HepG2 (cell line): ENCODE results near the gene ATP5PB. TPM values are rescaled to one million over a fixed set of nuclear protein-coding genes. Genes with fewer than 3 reads are reported as not detected.

Experiments
- ATAC-seq: fragments of 200-7000 bp; cut with Tn5 transposase; 3 replicates; pipeline ENCODE4 v1.9.1; 2020; ENCODE audit warnings: mild to moderate bottlenecking, moderate library complexity
- BruUV-seq: library from RNA; stranded (reverse); fragments of 400-500 nt; replicated peaks from 2 replicates; lab custom pipeline; 2021; lab: Mats Ljungman, UMichigan
- CTCF ChIA-PET: fragments of 300-600 bp; formaldehyde crosslinking; extraction: SDS; loops from one replicate; lab custom pipeline; 2021; ENCODE audit warnings: low total read pairs, inconsistent platforms, low intra/inter-chr PET ratio; lab: Yijun Ruan, JAX
- POLR2A ChIA-PET: fragments of 350-600 bp; sonication (Branson Sonifier 250); formaldehyde crosslinking; loops from one replicate; lab custom pipeline; 2020; ENCODE audit warnings: antibody characterized with exemption, inconsistent platforms; lab: Yijun Ruan, JAX
- DNase-seq: peaks from one replicate; pipeline ENCODE4 v3.0.0-alpha.2; 2015; ENCODE audit warnings: low spot score
- FAIRE-seq: peaks from 3 replicates; lab custom pipeline; 2011; peaks lifted over from hg19 to GRCh38; lab: Jason Lieb, UNC
- H2AFZ ChIP-seq: one replicate; pipeline ENCODE4 v1.6.1; 2011; ENCODE audit warnings: low read length, inconsistent platforms
- H3K27ac ChIP-seq: fragments of 300-600 bp; 3 replicates; pipeline ENCODE4 v1.8.0; 2011; ENCODE audit warnings: mixed run types, mild to moderate bottlenecking, mixed read lengths, low read length, inconsistent platforms; ENCODE audit not compliant: insufficient read depth; ENCODE audit errors: extremely low read length
- H3K27me3 ChIP-seq, 2 experiments: fragments of 200-600 bp in 1 of 2; 2 replicates in 1 of 2; 3 replicates in 1 of 2; pipeline versions ENCODE4 v1.6.0 to v1.8.0; 2011; ENCODE audit warnings: low read length in 2 of 2, mild to moderate bottlenecking in 2 of 2, moderate library complexity in 2 of 2, inconsistent platforms in 1 of 2; ENCODE audit not compliant: insufficient read depth in 2 of 2, control insufficient read depth in 1 of 2
- H3K36me3 ChIP-seq, 2 experiments: fragments of 200-600 bp in 1 of 2; replicated peaks in 1 of 2; 2 replicates in 1 of 2; 3 replicates in 1 of 2; pipeline versions ENCODE4 v1.5.1 to v1.8.0; 2011; ENCODE audit warnings: low read length in 2 of 2, inconsistent platforms in 1 of 2; ENCODE audit not compliant: insufficient read depth in 2 of 2, control insufficient read depth in 1 of 2
- H3K4me1 ChIP-seq: 2 replicates; pipeline ENCODE4 v1.5.1; 2012; ENCODE audit warnings: low read length, inconsistent platforms; ENCODE audit not compliant: insufficient read depth
- H3K4me2 ChIP-seq: 2 replicates; pipeline ENCODE4 v1.6.0; 2011; ENCODE audit warnings: low read depth, low read length, inconsistent platforms
- H3K4me3 ChIP-seq, 3 experiments: fragments of 200-600 bp in 1 of 3; sonication (generic), shearing (Covaris generic) in 1 of 3; replicated peaks in 1 of 3; 2 replicates each; pipeline ENCODE4 v1.5.1; 2011 to 2016; ENCODE audit warnings: low read length in 3 of 3, inconsistent platforms in 2 of 3, low read depth in 2 of 3, mild to moderate bottlenecking in 2 of 3, control low read depth in 1 of 3, mixed read lengths in 1 of 3; ENCODE audit not compliant: insufficient read depth in 1 of 3
- H3K79me2 ChIP-seq: one replicate; pipeline ENCODE4 v1.6.1; 2011; ENCODE audit warnings: low read length, inconsistent platforms; ENCODE audit not compliant: insufficient read depth
- H3K9ac ChIP-seq: 2 replicates; pipeline ENCODE4 v1.6.0; 2011; ENCODE audit warnings: mild to moderate bottlenecking, low read depth, low read length, inconsistent platforms; ENCODE audit not compliant: insufficient read depth
- H3K9me3 ChIP-seq: 2 replicates; pipeline ENCODE4 v1.5.1; 2012; ENCODE audit warnings: mild to moderate bottlenecking, low read length
- H4K20me1 ChIP-seq: 2 replicates; pipeline ENCODE4 v1.6.0; 2011; ENCODE audit warnings: inconsistent platforms, mild to moderate bottlenecking, low read length, moderate library complexity; ENCODE audit not compliant: insufficient read depth
- ATF2 ChIP-seq: sonication (generic); formaldehyde crosslinking; IDR thresholded peaks from 2 replicates; pipeline ENCODE4 v1.4.0; 2020; ENCODE audit warnings: missing genetic modification reagents
- CREB3 ChIP-seq: sonication (generic); formaldehyde crosslinking; IDR thresholded peaks from 2 replicates; pipeline ENCODE4 v1.5.0; 2020; ENCODE audit warnings: missing genetic modification reagents
- CTCF ChIP-seq: sonication (generic); formaldehyde crosslinking; IDR thresholded peaks from 2 replicates; pipeline ENCODE4 v1.5.0; 2020; ENCODE audit warnings: mild to moderate bottlenecking, missing genetic modification reagents, moderate library complexity
- ELF1 ChIP-seq: sonication (generic); formaldehyde crosslinking; IDR thresholded peaks from 2 replicates; pipeline ENCODE4 v1.4.0; 2020; ENCODE audit warnings: missing genetic modification reagents
- ETV6 ChIP-seq: sonication (generic); formaldehyde crosslinking; conservative IDR thresholded peaks from 2 replicates; pipeline ENCODE4 v1.4.0; 2020; ENCODE audit warnings: missing genetic modification reagents
- MXD3 ChIP-seq: IDR thresholded peaks from 2 replicates; pipeline ENCODE4 v1.6.1; 2016; ENCODE audit warnings: mild to moderate bottlenecking, missing biosample characterization, missing genetic modification reagents
- RARA ChIP-seq: IDR thresholded peaks from 2 replicates; pipeline ENCODE4 v1.6.1; 2016; ENCODE audit warnings: missing genetic modification reagents, missing compliant biosample characterization
- RFX5 ChIP-seq: IDR thresholded peaks from 2 replicates; pipeline ENCODE4 v1.6.1; 2011; ENCODE audit warnings: low read depth, low read length, improper control_type of control experiment
- ZBTB43 ChIP-seq: sonication (generic); formaldehyde crosslinking; conservative IDR thresholded peaks from 2 replicates; pipeline ENCODE4 v1.4.0; 2020; ENCODE audit warnings: missing genetic modification reagents
- ZNF646 ChIP-seq: sonication (generic); formaldehyde crosslinking; IDR thresholded peaks from 2 replicates; pipeline ENCODE4 v1.9.0; 2021; ENCODE audit warnings: mild to moderate bottlenecking, missing genetic modification reagents
- ZNF709 ChIP-seq: sonication (generic); formaldehyde crosslinking; IDR thresholded peaks from 2 replicates; pipeline ENCODE4 v1.5.0; 2020; ENCODE audit warnings: mild to moderate bottlenecking, missing genetic modification reagents
- WGBS: methylation state at CpG from one replicate; pipeline ENCODE4 v1.1.6; 2017; ENCODE audit warnings: low lambda C conversion rate; 5-methylcytosine and 5-hydroxymethylcytosine counted together
- in situ Hi-C: cut with HindIII; loops from 2 replicates; pipeline ENCODE4 v1.10.0; 2017; ENCODE audit warnings: low pct_unique_long_range_greater_than_20kb; ENCODE audit not compliant: extremely low pct_ligation_motif_present
- intact Hi-C: fragments of 100-400 bp; cut with micrococcal nuclease; formaldehyde crosslinking; loops from one replicate; pipeline ENCODE4 v1.10.0; 2022; ENCODE audit not compliant: unreplicated experiment
- polyA plus RNA-seq, 8 experiments: library from polyadenylated mRNA; depleted of rRNA in 3 of 8; stranded (reverse) in 7 of 8; unstranded in 1 of 8; fragments of >200 nt; fragmentation: Illumina TruSeq in 4 of 8; extraction: Trizol in 4 of 8; gene quantifications; 2 replicates each; pipeline versions ENCODE4 v1.2.1 to v1.2.3, GENCODE V29; 2011 to 2016; ENCODE audit warnings: low read depth in 4 of 8, missing spikeins in 1 of 8, mixed read lengths in 1 of 8; ENCODE audit not compliant: insufficient read depth in 1 of 8
- total RNA-seq, 5 experiments: library from RNA; depleted of rRNA; stranded (reverse); fragments of >200 nt; fragmentation: Illumina TruSeq; extraction: Trizol; gene quantifications; 2 replicates each; pipeline ENCODE4 v1.2.3, GENCODE V29; 2016; ENCODE audit warnings: low read depth in 1 of 5

The ATP5PB gene
- total and polyA plus RNA-seq, 2 of the 13 experiments (the other 11 are each of a cell fraction or from before 2014, with no cell fraction given): 297 to 541 TPM

- H4K20me1 ChIP-seq: no peaks in the 10 kb centered on the region
- no TSS peak for BruUV-seq
- H3K9ac ChIP-seq: no peak overlapping the region
- ATAC-seq: no peak
- H3K4me2 ChIP-seq: no peak overlapping the region
- H3K27me3 ChIP-seq: no peaks in the 10 kb centered on the region
- 30% methylated on average over 5 of the region's 5 CpGs for WGBS
- no peaks in the 10 kb centered on the region for H3K79me2 ChIP-seq
- DNase-seq: no peak
- CTCF ChIA-PET: no interaction called here
- H3K9me3 ChIP-seq: no peaks in the 10 kb centered on the region
- H3K4me1 ChIP-seq: peaks cover 9% of the 10 kb centered on the region
- H3K27ac ChIP-seq: no peak overlapping the region
- H2AFZ ChIP-seq: no peak overlapping the region
- POLR2A ChIA-PET: interaction anchor here (1.8 kb wide), 1 partner anchor 8 kb away, joined by 5 read pairs; no protein-coding TSS in a partner anchor
- H3K36me3 ChIP-seq: no peaks in the 10 kb centered on the region
- H3K4me3 ChIP-seq: no peak overlapping the region
- in situ Hi-C loops: no loop called here
- intact Hi-C loops: no loop called here
- FAIRE-seq: no peak
- TF ChIP-seq ZBTB43: no peak
- TF ChIP-seq ZNF709 (CRISPR knock-in tag): no peak
- no peak for TF ChIP-seq RFX5
- TF ChIP-seq ATF2: no peak
- no peak for TF ChIP-seq CREB3
- no peak for TF ChIP-seq ELF1 (CRISPR knock-in tag)
- no peak for TF ChIP-seq MXD3 (CRISPR knock-in tag)
- TF ChIP-seq ETV6 (CRISPR knock-in tag): no peak
- TF ChIP-seq CTCF (CRISPR knock-in tag): no peak
- no peak for TF ChIP-seq RARA
- TF ChIP-seq ZNF646 (CRISPR knock-in tag): no peak
These were observed 49.9 kb downstream of the ATP5PB start for GRCh38 chr1:111499026-111499785.
